CD4-positive, alpha-beta T cell treated with Interleukin-4 for 4 hours (primary cell): ENCODE measurements around the gene MAP3K7.

Experiments used
- DNase-seq: peaks from one replicate; pipeline ENCODE4 v3.0.0-alpha.2; 2020

MAP3K7 gene

GRCh38 chr6:90586836-90587638 lies at the start of gene MAP3K7:
TSS of gene MAP3K7 (minus strand) at chr6:90587072. CDS start at chr6:90586883, 189 bp downstream.
- peak; percentile 94 for DNase-seq

- no peak for DNase-seq
Observed at GRCh38 chr6:90631046-90631445, 44.2 kb upstream of the MAP3K7 start.

GRCh38 chr6:90621581-90621980 lies 34.7 kb upstream of the MAP3K7 start:
- DNase-seq = no peak

- no peak for DNase-seq
Observed at GRCh38 chr6:90619221-90619620, 32.3 kb upstream of the MAP3K7 start.

- no peak for DNase-seq
Observed at GRCh38 chr6:90612313-90612680, 25.4 kb upstream of the MAP3K7 start.

- DNase-seq = no peak
Observed at GRCh38 chr6:90611543-90612312, 24.9 kb upstream of the MAP3K7 start.

- DNase-seq = no peak
Observed at GRCh38 chr6:90610751-90611542, 24.1 kb upstream of the MAP3K7 start.

- no peak for DNase-seq
Observed at GRCh38 chr6:90610301-90610750, 23.5 kb upstream of the MAP3K7 start.

- DNase-seq = no peak
Observed at GRCh38 chr6:90605749-90606340, 19.0 kb upstream of the MAP3K7 start.

- no peak for DNase-seq
Observed at GRCh38 chr6:90604546-90604945, 17.7 kb upstream of the MAP3K7 start.

GRCh38 chr6:90599151-90599550 lies 12.3 kb upstream of the MAP3K7 start:
- no peak for DNase-seq

- no peak for DNase-seq
Observed at GRCh38 chr6:90598192-90598951, 11.5 kb upstream of the MAP3K7 start.

- no peak for DNase-seq
Observed at GRCh38 chr6:90596967-90597539, 10.2 kb upstream of the MAP3K7 start.

GRCh38 chr6:90595854-90596253 lies 9.0 kb upstream of the MAP3K7 start:
- DNase-seq = no peak

GRCh38 chr6:90586546-90586835 lies 381 bp downstream of the MAP3K7 start:
- DNase-seq = no peak

GRCh38 chr6:90584636-90585255 lies 2.1 kb downstream of the MAP3K7 start:
- DNase-seq = no peak

- no peak for DNase-seq
Observed at GRCh38 chr6:90583836-90584481, 2.9 kb downstream of the MAP3K7 start.

GRCh38 chr6:90583179-90583835 lies 3.6 kb downstream of the MAP3K7 start:
- DNase-seq = no peak

- DNase-seq = no peak
Observed at GRCh38 chr6:90581146-90581545, 5.7 kb downstream of the MAP3K7 start.

GRCh38 chr6:90578894-90579549 lies 7.8 kb downstream of the MAP3K7 start:
- DNase-seq = no peak
